ENCODE measurements around the gene CBX5. TPM values are rescaled to one million over a fixed set of nuclear protein-coding genes. Genes with fewer than 3 reads are reported as not detected.

CBX5 gene
- polyA plus RNA-seq, 1 donor from 2014 or later = 57.1 TPM

- Histone ChIP-seq H3K36me3 (ENCODE audit: insufficient read depth, low read length) (no peaks in the 10 kb centered on the region), H3K27ac (ENCODE audit: low read length) (no peak overlapping the region), H4K20me1 (ENCODE audit: insufficient read depth) (no peaks in the 10 kb centered on the region), H3K4me2 (ENCODE audit: low read length) (no peak overlapping the region), H3K9me3 (ENCODE audit: low read length) (no peaks in the 10 kb centered on the region), H3K27me3 (ENCODE audit: insufficient read depth, low read depth, low read length) (peaks cover 37% of the 10 kb centered on the region), H2AFZ (ENCODE audit: low read depth, low read length) (no peak overlapping the region), H3K9me2 (ENCODE audit: insufficient read depth, low read length) (no peaks in the 10 kb centered on the region), H3K4me3 (ENCODE audit: low read length) (peak overlapping the region; percentile 72), H3K79me2 (replicated peaks; ENCODE audit: insufficient read depth, low read length) (no peaks in the 10 kb centered on the region), H3K9ac (ENCODE audit: low read length) (no peak overlapping the region), H3F3A (ENCODE audit: insufficient read depth, low read length, poor library complexity, severe bottlenecking) (no peaks in the 10 kb centered on the region)
- TF ChIP-seq MXI1 (conservative IDR thresholded peaks at IDR 0.05; ENCODE audit: poor library complexity, severe bottlenecking) (no peak), EZH2 (IDR thresholded peaks at IDR 0.05; ENCODE audit: borderline replicate concordance, insufficient read depth, low read length, poor library complexity, severe bottlenecking) (no peak), TAF1 (IDR thresholded peaks at IDR 0.05; ENCODE audit: low read depth) (no peak), POLR2AphosphoS5 (IDR thresholded peaks at IDR 0.05) (no peak), REST (IDR thresholded peaks at IDR 0.05; ENCODE audit: borderline replicate concordance) (no peak), RAD21 (conservative IDR thresholded peaks at IDR 0.05) (no peak), EP300 (conservative IDR thresholded peaks at IDR 0.05; ENCODE audit: poor library complexity, severe bottlenecking) (no peak), CTCF (IDR thresholded peaks at IDR 0.05; ENCODE audit: poor library complexity, severe bottlenecking) (no peak)
Observed at GRCh38 chr12:54189198-54189539, 90.8 kb downstream of the CBX5 start.

- Histone ChIP-seq H3K9me2 (ENCODE audit: insufficient read depth, low read length) (no peaks in the 10 kb centered on the region), H2AFZ (ENCODE audit: low read depth, low read length) (no peak overlapping the region), H3K36me3 (ENCODE audit: insufficient read depth, low read length) (no peaks in the 10 kb centered on the region), H3K27me3 (ENCODE audit: insufficient read depth, low read depth, low read length) (peaks cover 16% of the 10 kb centered on the region), H3K9me3 (ENCODE audit: low read length) (no peaks in the 10 kb centered on the region), H3K9ac (ENCODE audit: low read length) (no peak overlapping the region), H3F3A (ENCODE audit: insufficient read depth, low read length, poor library complexity, severe bottlenecking) (no peaks in the 10 kb centered on the region), H3K4me2 (ENCODE audit: low read length) (no peak overlapping the region), H4K20me1 (ENCODE audit: insufficient read depth) (no peaks in the 10 kb centered on the region), H3K27ac (ENCODE audit: low read length) (no peak overlapping the region), H3K4me3 (ENCODE audit: low read length) (no peak overlapping the region), H3K79me2 (replicated peaks; ENCODE audit: insufficient read depth, low read length) (no peaks in the 10 kb centered on the region)
- TF ChIP-seq CTCF (IDR thresholded peaks at IDR 0.05; ENCODE audit: poor library complexity, severe bottlenecking) = no peak
- TF ChIP-seq TAF1 (IDR thresholded peaks at IDR 0.05; ENCODE audit: low read depth) = no peak
- TF ChIP-seq RAD21 (conservative IDR thresholded peaks at IDR 0.05) = no peak
- no peak for TF ChIP-seq MXI1 (conservative IDR thresholded peaks at IDR 0.05; ENCODE audit: poor library complexity, severe bottlenecking)
- no peak for TF ChIP-seq REST (IDR thresholded peaks at IDR 0.05; ENCODE audit: borderline replicate concordance)
- no peak for TF ChIP-seq POLR2AphosphoS5 (IDR thresholded peaks at IDR 0.05)
- no peak for TF ChIP-seq EZH2 (IDR thresholded peaks at IDR 0.05; ENCODE audit: borderline replicate concordance, insufficient read depth, low read length, poor library complexity, severe bottlenecking)
- no peak for TF ChIP-seq EP300 (conservative IDR thresholded peaks at IDR 0.05; ENCODE audit: poor library complexity, severe bottlenecking)
Observed at GRCh38 chr12:54187075-54187474, 92.8 kb downstream of the CBX5 start.

All from neural cell (in vitro differentiated cells).